Skeletal muscle satellite cell (primary cell): ENCODE measurements around the gene KLHL35.

Experiments used
- H3K27me3 ChIP-seq: 2 replicates; pipeline ENCODE4 v1.7.0; 2013; ENCODE audit warnings: low read length; ENCODE audit not compliant: control insufficient read depth, insufficient read depth
- H3K36me3 ChIP-seq: 2 replicates; pipeline ENCODE4 v1.7.0; 2013; ENCODE audit warnings: mild to moderate bottlenecking, control low read depth, low read length; ENCODE audit not compliant: insufficient read depth
- H3K4me1 ChIP-seq: 2 replicates; pipeline ENCODE4 v1.7.0; 2013; ENCODE audit warnings: low read length; ENCODE audit not compliant: control insufficient read depth, insufficient read depth
- H3K4me2 ChIP-seq: 2 replicates; pipeline ENCODE4 v1.7.0; 2013; ENCODE audit warnings: mild to moderate bottlenecking, low read length
- H3K4me3 ChIP-seq: 2 replicates; pipeline ENCODE4 v1.7.0; 2013; ENCODE audit warnings: low read length
- H3K9ac ChIP-seq: 2 replicates; pipeline ENCODE4 v1.7.0; 2013; ENCODE audit warnings: mild to moderate bottlenecking, low read depth, low read length, moderate library complexity
- H3K9me3 ChIP-seq: replicated peaks from 2 replicates; pipeline ENCODE4 v1.7.0; 2013; ENCODE audit warnings: mild to moderate bottlenecking, control low read depth, low read length

The KLHL35 gene

GRCh38 chr11:75435571-75435925 lies 2.5 kb upstream of the KLHL35 start:
- Histone ChIP-seq H3K27me3 (peaks cover 32% of the 10 kb centered on the region), H3K4me2 (no peak overlapping the region), H3K9me3 (no peaks in the 10 kb centered on the region), H3K4me3 (no peak overlapping the region), H3K36me3 (no peaks in the 10 kb centered on the region), H3K9ac (no peak overlapping the region), H3K4me1 (peaks cover 2% of the 10 kb centered on the region)

GRCh38 chr11:75434886-75435570 lies 2.0 kb upstream of the KLHL35 start:
- Histone ChIP-seq H3K27me3 (peaks cover 36% of the 10 kb centered on the region), H3K4me2 (no peak overlapping the region), H3K4me1 (peaks cover 6% of the 10 kb centered on the region), H3K9ac (no peak overlapping the region), H3K4me3 (no peak overlapping the region), H3K9me3 (no peaks in the 10 kb centered on the region), H3K36me3 (no peaks in the 10 kb centered on the region)

- H3K9me3 ChIP-seq = peaks cover 5% of the 10 kb centered on the region
- peaks cover 13% of the 10 kb centered on the region for H3K4me1 ChIP-seq
- no peak overlapping the region for H3K9ac ChIP-seq
- no peaks in the 10 kb centered on the region for H3K36me3 ChIP-seq
- H3K4me3 ChIP-seq = no peak overlapping the region
- peaks cover 36% of the 10 kb centered on the region for H3K27me3 ChIP-seq
- H3K4me2 ChIP-seq = no peak overlapping the region
Measured at GRCh38 chr11:75434051-75434450, 1.0 kb upstream of the KLHL35 start.

- Histone ChIP-seq H3K4me3 (no peak overlapping the region), H3K4me2 (no peak overlapping the region), H3K4me1 (peaks cover 13% of the 10 kb centered on the region), H3K9ac (no peak overlapping the region), H3K36me3 (no peaks in the 10 kb centered on the region), H3K9me3 (peaks cover 6% of the 10 kb centered on the region), H3K27me3 (peaks cover 36% of the 10 kb centered on the region)
Measured at GRCh38 chr11:75433443-75433842, 440 bp upstream of the KLHL35 start.

GRCh38 chr11:75431533-75432525 lies 1.2 kb downstream of the KLHL35 start:
- peaks cover 6% of the 10 kb centered on the region for H3K9me3 ChIP-seq
- peaks cover 36% of the 10 kb centered on the region for H3K27me3 ChIP-seq
- H3K4me1 ChIP-seq = peaks cover 13% of the 10 kb centered on the region
- H3K4me3 ChIP-seq = no peak overlapping the region
- H3K9ac ChIP-seq = no peak overlapping the region
- no peak overlapping the region for H3K4me2 ChIP-seq
- no peaks in the 10 kb centered on the region for H3K36me3 ChIP-seq

GRCh38 chr11:75430714-75431532 lies 2.1 kb downstream of the KLHL35 start:
- peaks cover 6% of the 10 kb centered on the region for H3K9me3 ChIP-seq
- peak overlapping the region; percentile 89 for H3K4me2 ChIP-seq
- peak overlapping the region; percentile 51 for H3K9ac ChIP-seq
- peaks cover 13% of the 10 kb centered on the region for H3K4me1 ChIP-seq
- H3K4me3 ChIP-seq = peak overlapping the region; percentile 71
- H3K27me3 ChIP-seq = peaks cover 36% of the 10 kb centered on the region
- no peaks in the 10 kb centered on the region for H3K36me3 ChIP-seq

GRCh38 chr11:75429902-75430713 lies 2.9 kb downstream of the KLHL35 start:
- Histone ChIP-seq H3K27me3 (peaks cover 36% of the 10 kb centered on the region), H3K9me3 (peaks cover 6% of the 10 kb centered on the region), H3K9ac (peak overlapping the region; percentile 51), H3K4me3 (peak overlapping the region; percentile 71), H3K4me1 (peaks cover 13% of the 10 kb centered on the region), H3K4me2 (peak overlapping the region; percentile 89), H3K36me3 (no peaks in the 10 kb centered on the region)

GRCh38 chr11:75429641-75429901 lies 3.4 kb downstream of the KLHL35 start:
- H3K9ac ChIP-seq = no peak overlapping the region
- H3K9me3 ChIP-seq = peaks cover 6% of the 10 kb centered on the region
- H3K4me3 ChIP-seq = peak overlapping the region; percentile 71
- no peaks in the 10 kb centered on the region for H3K36me3 ChIP-seq
- H3K4me1 ChIP-seq = peaks cover 13% of the 10 kb centered on the region
- H3K27me3 ChIP-seq = peaks cover 36% of the 10 kb centered on the region
- peak overlapping the region; percentile 89 for H3K4me2 ChIP-seq

- Histone ChIP-seq H3K9ac (no peak overlapping the region), H3K27me3 (peaks cover 36% of the 10 kb centered on the region), H3K4me3 (peak overlapping the region; percentile 71), H3K9me3 (peaks cover 6% of the 10 kb centered on the region), H3K4me2 (peak overlapping the region; percentile 89), H3K4me1 (peaks cover 13% of the 10 kb centered on the region), H3K36me3 (no peaks in the 10 kb centered on the region)
Measured at GRCh38 chr11:75428989-75429640, 3.9 kb downstream of the KLHL35 start.

- peaks cover 6% of the 10 kb centered on the region for H3K9me3 ChIP-seq
- H3K27me3 ChIP-seq = peaks cover 32% of the 10 kb centered on the region
- peaks cover under 1% of the 10 kb centered on the region for H3K36me3 ChIP-seq
- H3K4me1 ChIP-seq = peaks cover 13% of the 10 kb centered on the region
- peak overlapping the region; percentile 63 for H3K4me3 ChIP-seq
- H3K4me2 ChIP-seq = peak overlapping the region; percentile 82
- H3K9ac ChIP-seq = peak overlapping the region; percentile 32
Measured at GRCh38 chr11:75428281-75428724, 4.7 kb downstream of the KLHL35 start.
